ENCODE data around the gene PLXNA2. TPM values are rescaled to one million over a fixed set of nuclear protein-coding genes. Genes with fewer than 3 reads are reported as not detected.

PLXNA2 gene
- total and polyA plus RNA-seq, 8 donors: 48.7 to 137 (median 72.9) TPM

DNA sequence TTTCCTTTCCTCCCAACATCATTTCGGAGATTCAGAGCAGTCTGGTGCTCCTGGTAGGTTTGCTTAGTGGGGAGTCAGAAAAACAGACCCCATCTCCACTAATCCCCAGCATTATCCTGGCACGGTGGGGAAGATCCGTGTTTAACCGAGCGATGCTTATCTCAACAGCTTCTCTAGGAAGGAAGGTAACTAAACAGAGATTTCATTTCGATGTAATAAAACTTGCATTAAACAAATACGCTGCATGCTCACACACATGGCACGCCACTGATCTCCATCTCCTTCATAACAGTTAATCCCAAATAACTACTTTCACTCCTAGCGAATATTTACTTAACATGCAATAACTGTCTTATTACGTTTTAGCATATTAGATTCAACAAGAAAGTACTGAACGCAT, 188.6 kb downstream of the PLXNA2 start:
- Histone ChIP-seq H3K9me3 (no peaks in the 10 kb centered on the region), H3K4me3 (no peak overlapping the region), H3K4me1 (no peaks in the 10 kb centered on the region), H3K27me3 (no peaks in the 10 kb centered on the region), H3K27ac (no peak overlapping the region), H3K36me3 (peaks cover 0 to 53% (median 25%) of the 10 kb centered on the region in 3 donors)
- TF ChIP-seq, protein P1, sequence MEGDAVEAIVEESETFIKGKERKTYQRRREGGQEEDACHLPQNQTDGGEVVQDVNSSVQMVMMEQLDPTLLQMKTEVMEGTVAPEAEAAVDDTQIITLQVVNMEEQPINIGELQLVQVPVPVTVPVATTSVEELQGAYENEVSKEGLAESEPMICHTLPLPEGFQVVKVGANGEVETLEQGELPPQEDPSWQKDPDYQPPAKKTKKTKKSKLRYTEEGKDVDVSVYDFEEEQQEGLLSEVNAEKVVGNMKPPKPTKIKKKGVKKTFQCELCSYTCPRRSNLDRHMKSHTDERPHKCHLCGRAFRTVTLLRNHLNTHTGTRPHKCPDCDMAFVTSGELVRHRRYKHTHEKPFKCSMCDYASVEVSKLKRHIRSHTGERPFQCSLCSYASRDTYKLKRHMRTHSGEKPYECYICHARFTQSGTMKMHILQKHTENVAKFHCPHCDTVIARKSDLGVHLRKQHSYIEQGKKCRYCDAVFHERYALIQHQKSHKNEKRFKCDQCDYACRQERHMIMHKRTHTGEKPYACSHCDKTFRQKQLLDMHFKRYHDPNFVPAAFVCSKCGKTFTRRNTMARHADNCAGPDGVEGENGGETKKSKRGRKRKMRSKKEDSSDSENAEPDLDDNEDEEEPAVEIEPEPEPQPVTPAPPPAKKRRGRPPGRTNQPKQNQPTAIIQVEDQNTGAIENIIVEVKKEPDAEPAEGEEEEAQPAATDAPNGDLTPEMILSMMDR (IDR thresholded peaks at IDR 0.05): no peak
- FAIRE-seq (no peak), ATAC-seq (no peak), DNase-seq (no peak)
- intact Hi-C loops (cut with DNase I): no loop called here
- 89 to 91% methylated on average over 11 of the region's 11 CpGs for WGBS, 2 donors

DNA sequence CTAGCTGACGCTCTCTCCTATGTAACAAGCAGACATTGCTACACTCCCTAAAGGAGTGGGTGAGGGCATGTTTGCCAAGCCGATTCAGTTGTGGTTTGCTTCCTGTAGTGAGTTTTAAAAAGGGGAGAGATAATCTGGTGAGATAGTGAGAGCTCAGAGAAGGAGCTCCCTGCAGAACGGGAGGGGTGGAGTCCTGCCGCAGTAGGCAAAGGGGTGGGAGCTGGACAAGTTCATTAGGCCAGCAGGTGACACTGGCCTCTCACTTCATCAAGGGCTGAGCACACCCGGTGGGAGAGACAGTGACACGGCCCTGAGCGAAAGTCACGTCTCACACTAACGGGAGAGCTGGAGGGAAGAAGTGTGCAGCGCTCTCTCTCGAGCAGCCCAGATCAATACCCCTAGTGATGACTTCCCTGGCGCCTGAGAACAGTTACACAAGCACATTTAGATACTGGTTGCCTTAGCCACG, 189.2 kb downstream of the PLXNA2 start:
- no peaks in the 10 kb centered on the region for H3K9me3 ChIP-seq
- no peak overlapping the region for H3K27ac ChIP-seq
- 83 to 89% methylated on average over 13 of the region's 13 CpGs for WGBS, 2 donors
- FAIRE-seq (no peak), DNase-seq (no peak), ATAC-seq (peak in 1 of 4 donors; percentile 4)
- no peaks in the 10 kb centered on the region for H3K4me1 ChIP-seq
- intact Hi-C loops (cut with DNase I): no loop called here
- no peaks in the 10 kb centered on the region for H3K27me3 ChIP-seq
- TF ChIP-seq, protein P1 (IDR thresholded peaks at IDR 0.05): no peak
- H3K4me3 ChIP-seq: no peak overlapping the region
- H3K36me3 ChIP-seq: peaks cover 0 to 57% (median 25%) of the 10 kb centered on the region in 3 donors

DNA sequence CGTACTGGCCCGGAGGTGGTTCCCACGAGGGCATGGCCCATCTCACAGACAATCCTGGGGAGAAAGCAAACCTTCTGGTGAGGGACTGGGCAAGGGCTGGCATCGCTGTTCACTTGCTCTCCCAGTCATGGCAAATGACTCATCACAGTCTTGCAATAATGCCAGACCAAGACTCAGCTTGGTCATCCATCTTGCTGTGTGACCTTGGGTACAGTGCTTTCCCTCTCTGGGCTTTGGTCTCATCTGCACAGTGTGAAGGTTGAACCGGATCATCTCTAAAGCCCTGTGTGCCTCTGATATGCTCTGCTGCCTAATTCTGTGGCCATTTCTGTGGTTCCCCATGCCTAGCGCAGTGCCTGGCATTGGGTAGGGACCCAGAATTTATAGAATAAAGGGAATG, 189.7 kb downstream of the PLXNA2 start:
- Histone ChIP-seq H3K27ac (no peak overlapping the region), H3K4me3 (no peak overlapping the region), H3K27me3 (no peaks in the 10 kb centered on the region), H3K36me3 (peaks cover 0 to 62% (median 25%) of the 10 kb centered on the region in 3 donors), H3K9me3 (no peaks in the 10 kb centered on the region), H3K4me1 (no peaks in the 10 kb centered on the region)
- intact Hi-C loops (cut with DNase I): no loop called here
- peak in 1 of 4 donors; percentile 11 for ATAC-seq
- FAIRE-seq: no peak
- no peak for DNase-seq
- TF ChIP-seq, protein P1 (IDR thresholded peaks at IDR 0.05): no peak
- WGBS, 2 donors: 93 to 98% methylated on average over 6 of the region's 6 CpGs

DNA sequence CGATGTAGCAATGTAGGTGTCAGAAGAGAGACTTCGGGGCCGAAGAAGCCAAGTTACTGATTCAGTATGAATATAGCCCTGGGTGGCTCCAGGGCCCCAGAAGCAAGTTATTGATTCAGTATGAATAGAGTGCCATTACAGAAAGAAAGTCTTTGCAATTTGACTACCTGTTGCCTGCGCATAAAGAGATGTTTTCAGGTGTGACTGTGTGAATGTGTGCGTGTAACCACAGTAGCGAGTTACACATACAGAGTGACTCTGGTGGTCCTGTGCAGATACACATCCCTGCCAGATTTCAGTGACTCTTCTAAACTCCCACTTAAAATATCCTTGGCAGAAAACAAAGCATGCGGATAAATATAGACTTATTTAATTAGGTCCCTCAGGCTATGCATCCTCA, 190.5 kb downstream of the PLXNA2 start:
- DNase-seq: no peak
- Histone ChIP-seq H3K9me3 (no peaks in the 10 kb centered on the region), H3K4me1 (peaks cover 0 to 1% (median 0%) of the 10 kb centered on the region in 3 donors), H3K4me3 (no peak overlapping the region), H3K27ac (no peak overlapping the region), H3K36me3 (peaks cover 0 to 66% (median 23%) of the 10 kb centered on the region in 3 donors), H3K27me3 (no peaks in the 10 kb centered on the region)
- no peak for FAIRE-seq
- TF ChIP-seq, protein P1 (IDR thresholded peaks at IDR 0.05): no peak
- ATAC-seq: no peak
- intact Hi-C loops (cut with DNase I): no loop called here
- 90 to 97% methylated on average over 7 of the region's 7 CpGs for WGBS, 2 donors

DNA sequence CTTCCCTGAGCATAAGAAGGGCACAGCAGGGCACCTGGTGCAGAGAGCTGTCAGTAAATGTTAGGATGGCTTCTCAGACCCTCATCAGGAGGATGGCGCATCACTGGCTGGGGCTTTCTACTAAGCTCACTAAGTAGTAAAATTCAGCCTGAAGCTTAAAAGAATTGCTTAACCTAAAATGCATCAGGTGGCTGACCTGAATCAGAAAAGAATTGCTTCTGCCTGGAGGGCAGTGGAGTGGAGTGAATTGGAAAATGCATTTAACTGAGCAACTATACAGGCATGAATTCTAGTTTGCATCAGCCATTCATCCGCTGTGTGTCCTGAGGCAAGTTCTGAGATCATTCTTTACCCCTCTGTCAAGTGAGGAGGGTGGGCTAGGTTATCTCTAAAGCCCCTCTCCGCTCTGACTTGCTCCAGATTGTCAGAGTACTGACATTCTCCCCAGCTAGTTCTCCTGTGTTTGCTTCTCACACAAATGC, 191.2 kb downstream of the PLXNA2 start:
- ATAC-seq: no peak
- H3K9me3 ChIP-seq: no peaks in the 10 kb centered on the region
- H3K27ac ChIP-seq: no peak overlapping the region
- H3K4me1 ChIP-seq: peaks cover 0 to 6% (median 5%) of the 10 kb centered on the region in 3 donors
- FAIRE-seq: no peak
- TF ChIP-seq, protein P1 (IDR thresholded peaks at IDR 0.05): no peak
- no peak overlapping the region for H3K4me3 ChIP-seq
- DNase-seq: no peak
- WGBS, 2 donors: 97 to 100% methylated on average over 3 of the region's 3 CpGs
- H3K36me3 ChIP-seq: peaks cover 0 to 59% (median 20%) of the 10 kb centered on the region in 3 donors
- no peaks in the 10 kb centered on the region for H3K27me3 ChIP-seq
- intact Hi-C loops (cut with DNase I): no loop called here

All from pancreas (tissue), 10 donors.